Endothelial cell of hepatic sinusoid (primary cell): ENCODE measurements around the gene FGFBP1.

Experiments
- in situ Hi-C: cut with HindIII; loops from 2 replicates; pipeline ENCODE4 v1.10.0; 2017; ENCODE audit warnings: low sequenced_read_pairs

FGFBP1 gene

GRCh38 chr4:15913631-15913970 lies 24.9 kb downstream of the FGFBP1 start:
- in situ Hi-C loops, result no loop called here

- in situ Hi-C loops, result no loop called here
Observed at GRCh38 chr4:15912961-15913630, 25.4 kb downstream of the FGFBP1 start.

GRCh38 chr4:15912236-15912635 lies 26.3 kb downstream of the FGFBP1 start:
- in situ Hi-C loops, result no loop called here

- in situ Hi-C loops, result no loop called here
Observed at GRCh38 chr4:15910155-15910940, 28.2 kb downstream of the FGFBP1 start.

- in situ Hi-C loops, result no loop called here
Observed at GRCh38 chr4:15907430-15907829, 31.1 kb downstream of the FGFBP1 start.

GRCh38 chr4:15906020-15906443 lies 32.5 kb downstream of the FGFBP1 start:
- in situ Hi-C loops, result no loop called here

GRCh38 chr4:15902746-15903145 lies 35.8 kb downstream of the FGFBP1 start:
- in situ Hi-C loops, result no loop called here

- in situ Hi-C loops, result no loop called here
Observed at GRCh38 chr4:15901998-15902397, 36.5 kb downstream of the FGFBP1 start.

GRCh38 chr4:15901007-15901406 lies 37.5 kb downstream of the FGFBP1 start:
- in situ Hi-C loops, result no loop called here

GRCh38 chr4:15899511-15899910 lies 39.0 kb downstream of the FGFBP1 start:
- in situ Hi-C loops, result no loop called here

GRCh38 chr4:15898902-15899301 lies 39.6 kb downstream of the FGFBP1 start:
- in situ Hi-C loops, result no loop called here

- in situ Hi-C loops, result no loop called here
Observed at GRCh38 chr4:15897577-15897976, 41.0 kb downstream of the FGFBP1 start.

- in situ Hi-C loops, result no loop called here
Observed at GRCh38 chr4:15894921-15895916, 43.3 kb downstream of the FGFBP1 start.

GRCh38 chr4:15894393-15894792 lies 44.1 kb downstream of the FGFBP1 start:
- in situ Hi-C loops, result no loop called here

- in situ Hi-C loops, result no loop called here
Observed at GRCh38 chr4:15893962-15894361, 44.6 kb downstream of the FGFBP1 start.

GRCh38 chr4:15891312-15891711 lies 47.2 kb downstream of the FGFBP1 start:
- in situ Hi-C loops, result no loop called here

- in situ Hi-C loops, result no loop called here
Observed at GRCh38 chr4:15890246-15890829, 48.2 kb downstream of the FGFBP1 start.

GRCh38 chr4:15888515-15888914 lies 50.0 kb downstream of the FGFBP1 start:
- in situ Hi-C loops, result no loop called here
